Stimulated activated CD8-positive, alpha-beta memory T cell treated with anti-CD3 and anti-CD28 coated beads, Interleukin-12 subunit alpha, Interleukin-12 subunit beta, amount 100 ng/mL, for 4 hours (primary cell): Measurements from ENCODE around the gene ST6GALNAC2.
"Not testable (repeated sequence)": the region's sequence is repeated elsewhere in the genome, so short reads cannot be mapped to it uniquely, and the experiment has no call there.

Experiments
- DNase-seq: peaks from one replicate; pipeline ENCODE4 v3.0.0-alpha.2; 2020; ENCODE audit warnings: low read depth

Gene ST6GALNAC2

DNA sequence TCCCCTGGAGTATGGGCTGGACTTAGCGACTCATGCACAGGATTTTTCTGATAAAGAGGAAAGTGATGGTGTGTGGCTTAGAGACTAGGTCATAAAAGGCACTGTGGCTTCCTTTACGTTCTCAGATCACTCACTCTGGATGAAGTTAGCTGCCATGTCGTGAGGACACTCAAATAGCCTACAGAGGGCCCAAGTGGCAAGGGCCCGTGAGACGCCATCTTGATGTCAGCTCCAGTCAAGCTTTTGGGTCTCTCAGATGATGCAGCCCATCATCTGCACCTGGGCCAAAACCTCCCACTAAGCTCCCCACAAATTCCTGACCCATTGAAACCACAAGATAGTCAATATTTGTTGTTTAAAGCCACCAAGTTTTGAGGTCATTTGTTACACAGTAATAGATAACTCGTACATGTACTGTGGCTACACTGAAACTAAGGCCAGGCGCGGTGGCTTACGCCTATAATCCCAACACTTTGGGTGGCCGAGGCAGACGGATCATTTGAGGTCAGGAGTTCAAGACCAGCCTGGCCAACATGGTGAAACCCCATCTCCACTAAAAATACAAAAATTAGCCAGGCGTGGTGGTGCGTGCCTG lies 14.7 kb downstream of the ST6GALNAC2 start:
- no peak for DNase-seq

DNA sequence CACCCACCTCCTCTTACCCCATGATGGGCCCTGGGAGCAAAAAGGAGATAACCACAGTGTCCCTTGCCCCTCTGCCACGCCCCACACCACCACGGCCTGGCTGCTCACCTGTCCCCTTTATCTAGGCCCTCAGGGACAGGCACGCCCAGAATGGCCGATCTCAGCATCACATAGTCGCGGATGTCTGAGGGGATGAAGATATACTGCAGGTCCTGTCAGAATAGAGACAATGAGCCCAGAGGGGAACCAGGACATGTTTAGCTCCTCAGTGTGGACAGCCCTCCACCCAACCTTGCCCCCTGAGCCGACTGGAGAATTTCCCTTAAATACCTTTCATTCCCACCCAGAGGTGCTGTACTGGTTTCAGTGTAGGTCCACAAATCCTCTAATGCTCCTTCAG lies 15.2 kb downstream of the ST6GALNAC2 start:
- DNase-seq = no peak

DNA sequence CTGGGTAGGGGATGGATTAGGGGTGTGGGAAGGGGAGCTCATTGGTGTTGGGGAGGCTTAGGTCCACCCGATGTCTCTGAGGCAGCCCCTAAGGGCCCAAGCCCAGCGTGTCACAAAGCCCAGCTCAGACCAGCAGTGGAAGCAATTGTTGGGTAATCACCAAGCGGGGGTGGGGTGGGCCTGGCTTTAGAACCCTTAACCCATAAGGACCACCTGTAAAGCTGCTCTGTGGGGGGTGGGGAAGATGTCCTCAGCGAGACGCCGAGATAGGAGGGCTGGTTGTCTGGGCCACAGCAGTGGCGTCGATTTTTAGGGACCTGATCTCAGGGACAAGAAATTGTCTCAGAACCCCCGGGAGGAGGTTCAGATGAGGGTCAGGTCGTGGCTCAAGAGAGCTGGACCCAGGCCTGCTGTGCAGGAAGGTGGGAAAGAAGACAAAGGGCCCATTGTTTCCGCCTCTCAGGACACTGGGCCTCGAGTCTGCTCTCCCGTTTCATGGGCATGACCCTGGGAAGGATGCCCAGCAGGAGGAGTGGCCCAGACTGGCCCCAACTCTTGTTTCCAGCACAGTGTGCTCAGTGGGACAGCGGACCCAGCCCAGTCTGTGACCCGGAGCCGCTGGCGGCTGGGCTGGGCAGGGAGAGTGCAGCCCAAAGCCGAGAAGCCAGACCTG lies 15.9 kb downstream of the ST6GALNAC2 start:
- DNase-seq = no peak

DNA sequence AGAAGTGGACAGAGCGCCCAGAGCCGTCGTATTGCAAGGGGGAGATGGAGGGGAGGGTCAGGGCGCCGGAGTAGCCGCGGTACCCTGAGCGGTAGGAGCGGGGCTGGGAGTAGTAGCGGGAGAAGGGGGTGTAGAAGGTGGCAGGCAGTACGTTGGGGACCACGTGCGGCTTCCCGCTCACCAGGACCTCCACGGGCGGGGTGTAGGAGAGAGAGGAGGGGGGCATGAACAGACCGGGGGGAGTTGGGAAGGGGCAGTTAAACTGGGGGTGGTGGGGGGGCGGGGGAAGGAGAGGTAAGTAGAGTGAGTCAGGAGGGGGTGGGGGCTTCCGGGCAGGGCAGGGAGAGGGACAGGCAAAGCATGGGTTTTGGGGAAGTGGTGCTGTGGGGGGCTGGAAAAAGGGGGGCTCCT lies 16.8 kb downstream of the ST6GALNAC2 start:
- DNase-seq = no peak

DNA sequence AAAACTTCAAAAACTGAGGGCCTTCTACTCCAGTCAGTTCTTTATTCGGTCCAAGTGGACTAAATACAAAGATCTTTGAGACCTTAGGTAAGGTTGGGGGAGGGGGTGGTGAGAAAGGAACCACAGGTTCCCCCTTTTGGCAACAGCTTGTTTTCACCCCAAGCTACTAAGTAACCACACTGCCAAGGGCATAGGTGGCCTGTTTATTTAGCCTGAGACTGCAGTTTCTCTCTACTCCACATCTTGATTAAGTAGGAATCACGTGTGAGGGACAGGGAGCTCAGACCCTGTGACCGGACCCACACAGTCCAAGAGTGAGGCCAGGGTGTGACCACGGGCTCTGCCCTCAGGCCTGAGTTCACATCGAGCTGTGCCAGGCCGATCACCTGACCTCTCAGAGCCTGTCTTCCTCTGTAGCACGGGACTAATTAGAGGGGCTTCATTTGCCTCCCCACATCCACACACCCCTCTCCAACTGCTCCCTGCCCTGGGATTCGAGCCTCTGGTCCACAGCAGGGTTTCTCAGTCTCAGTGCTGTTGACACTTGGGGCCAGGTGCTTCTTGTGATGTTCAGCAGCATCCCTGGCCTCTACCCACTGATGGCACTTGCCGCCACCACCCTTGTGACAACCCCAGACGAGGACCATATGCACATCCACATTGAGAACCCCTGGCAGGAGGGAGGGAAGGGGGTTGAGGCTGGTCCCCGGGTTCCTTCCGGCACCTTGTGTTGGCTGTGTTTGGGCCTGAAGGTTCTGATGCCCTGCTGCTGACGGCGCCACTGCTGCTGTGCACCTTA lies 17.8 kb downstream of the ST6GALNAC2 start:
- DNase-seq = no peak

DNA sequence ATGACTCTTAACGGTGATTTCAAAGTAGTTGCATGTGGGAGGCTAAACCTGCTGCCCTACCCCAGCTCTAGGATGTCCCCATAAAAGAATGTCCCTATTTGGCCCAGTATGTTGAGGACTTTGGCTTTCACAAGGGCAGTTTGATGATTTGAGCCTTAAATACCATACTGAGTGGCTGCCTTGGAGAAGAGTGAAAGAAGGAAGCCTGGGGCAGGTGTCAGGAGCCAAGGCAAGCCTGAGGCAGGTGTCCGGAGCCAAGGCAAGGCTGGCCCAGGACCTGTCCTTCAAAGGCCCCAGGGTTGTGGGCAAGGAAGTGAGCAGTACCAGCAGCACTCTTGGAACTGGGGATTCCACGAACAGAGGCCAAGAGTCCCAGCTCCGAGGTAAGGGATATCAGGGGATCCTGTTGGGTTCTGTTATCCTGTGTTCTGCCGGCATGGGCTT lies 18.6 kb downstream of the ST6GALNAC2 start:
- no peak for DNase-seq

DNA sequence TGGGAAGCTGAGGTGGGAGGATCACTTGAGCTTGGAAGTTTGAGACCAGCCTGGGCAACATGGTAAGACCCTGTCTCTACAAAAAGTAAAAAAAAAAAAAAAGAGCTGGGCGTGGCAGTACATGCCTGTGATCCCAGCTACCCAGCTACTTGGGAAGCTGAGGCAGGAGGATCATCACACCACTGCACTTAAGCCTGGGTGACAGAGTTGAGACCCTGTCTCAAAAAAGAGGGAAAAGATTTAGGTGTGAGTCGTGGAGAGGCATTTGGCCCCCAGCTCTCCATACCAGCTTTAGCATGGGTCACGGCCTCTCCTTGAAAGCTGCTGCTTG lies 19.1 kb downstream of the ST6GALNAC2 start:
- DNase-seq = no peak

DNA sequence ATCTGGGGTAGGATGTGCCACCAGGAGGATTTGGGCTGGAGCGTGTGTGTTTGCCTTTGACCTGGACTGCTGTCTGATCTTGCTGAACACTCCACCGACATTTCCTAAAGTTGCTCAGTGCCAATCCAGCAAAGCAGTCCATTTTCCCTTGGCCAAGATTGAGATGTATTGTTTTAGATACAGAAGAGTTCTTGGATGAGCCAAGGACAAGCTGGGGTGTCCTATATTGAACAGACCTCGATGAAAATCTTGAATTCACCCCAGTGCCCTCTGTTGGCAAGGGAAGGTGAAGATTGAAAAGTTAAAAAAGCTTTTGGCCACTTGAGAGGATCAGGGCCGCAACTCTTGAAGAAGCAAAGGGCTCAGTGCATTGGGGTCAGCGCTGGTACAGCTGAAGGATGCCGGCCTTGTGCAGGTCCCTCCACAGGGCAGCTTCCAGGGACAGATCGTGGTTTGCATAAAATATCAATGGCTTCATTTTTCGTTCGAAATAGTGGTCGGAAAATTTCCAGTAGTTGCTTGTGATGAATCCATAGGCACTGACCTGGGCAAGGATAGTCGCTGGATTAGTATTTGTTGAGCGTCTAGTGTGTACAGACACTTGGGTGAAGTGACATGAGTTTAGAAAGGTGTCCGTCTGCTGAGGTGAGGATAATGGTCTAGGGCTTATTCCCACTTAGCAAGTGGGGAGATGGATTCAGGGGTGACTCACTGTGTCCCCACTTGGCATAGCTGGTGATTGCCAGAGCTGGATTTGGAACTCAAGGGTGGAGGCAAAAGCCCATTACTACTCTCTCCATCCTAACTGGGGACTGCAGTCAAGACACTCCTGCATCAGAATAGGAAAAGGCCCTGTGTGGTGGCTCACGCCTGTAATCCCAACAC lies 19.7 kb downstream of the ST6GALNAC2 start:
- DNase-seq = no peak

DNA sequence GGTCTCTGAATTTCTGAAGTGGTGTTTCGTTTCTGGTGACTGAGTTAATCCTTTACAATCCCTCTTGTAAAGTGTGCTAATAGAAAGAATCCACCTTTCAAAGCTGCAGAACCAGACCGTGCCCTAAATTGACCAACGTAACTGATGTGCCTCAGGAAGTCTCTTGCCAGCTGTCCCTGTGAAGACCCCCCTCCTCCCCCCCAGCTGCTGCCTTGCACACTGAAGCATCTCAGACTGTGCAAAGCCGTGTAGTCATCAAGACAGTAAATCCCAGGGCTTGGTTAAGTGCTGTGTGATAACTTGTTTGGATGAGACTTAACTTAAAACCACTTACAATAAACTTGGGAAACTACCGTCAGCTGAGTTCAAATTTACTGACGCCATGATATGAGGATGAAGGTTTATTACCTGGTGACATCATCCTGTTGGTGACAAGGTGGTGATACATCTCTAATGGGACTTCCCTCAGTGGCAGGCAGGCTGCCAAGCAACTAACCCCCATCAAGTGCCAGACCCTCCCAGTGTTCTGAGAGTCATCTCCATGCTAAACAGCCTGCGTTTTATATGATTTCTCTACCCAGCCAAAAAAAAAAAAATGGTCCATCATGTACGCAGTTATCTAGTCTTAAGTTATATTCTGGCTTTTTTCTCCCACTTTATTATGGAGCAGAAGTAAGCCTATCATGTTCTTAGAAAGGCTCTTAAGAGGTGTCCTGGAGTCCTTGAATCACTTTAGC lies 20.5 kb downstream of the ST6GALNAC2 start:
- DNase-seq = not testable (repeated sequence)

DNA sequence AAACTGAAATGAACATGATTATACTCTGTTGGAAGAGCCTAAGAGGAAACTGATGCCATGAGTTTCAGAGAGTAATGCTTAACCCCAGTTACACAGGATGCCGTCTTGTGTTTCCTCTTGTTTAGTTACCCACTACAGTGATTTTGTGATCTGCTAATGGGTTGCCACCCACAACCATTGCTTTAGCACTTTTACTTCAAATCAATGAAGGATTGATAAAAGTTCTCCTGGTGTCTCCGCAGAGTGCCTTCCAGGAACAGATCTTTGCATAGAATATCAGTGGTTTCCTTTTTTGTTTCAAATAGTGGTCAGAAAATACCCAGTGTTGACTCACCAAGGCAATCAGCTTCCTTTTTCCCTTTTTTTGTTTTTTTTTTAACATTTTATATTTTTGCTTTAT lies 22.3 kb downstream of the ST6GALNAC2 start:
- not testable (repeated sequence) for DNase-seq

DNA sequence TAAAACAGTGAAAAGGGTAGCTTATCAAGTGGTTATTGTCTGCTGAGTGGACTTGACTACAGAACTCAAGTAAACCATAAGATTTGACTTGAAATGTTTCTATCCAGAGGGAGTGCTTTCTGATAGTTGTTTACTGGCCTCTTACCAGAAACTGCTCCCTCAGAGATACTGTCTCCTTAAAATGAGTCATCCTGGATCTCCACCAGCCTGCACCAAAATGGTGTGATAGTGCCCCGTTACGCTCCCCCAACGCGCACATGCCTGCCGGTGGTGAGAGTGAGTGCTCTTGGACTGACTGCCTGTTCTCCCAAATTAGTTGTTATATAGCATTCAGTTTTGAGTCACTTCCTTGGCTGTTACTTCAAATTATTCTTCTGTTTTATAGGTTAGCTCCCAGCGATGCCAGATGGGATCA lies 22.9 kb downstream of the ST6GALNAC2 start:
- DNase-seq = no peak

DNA sequence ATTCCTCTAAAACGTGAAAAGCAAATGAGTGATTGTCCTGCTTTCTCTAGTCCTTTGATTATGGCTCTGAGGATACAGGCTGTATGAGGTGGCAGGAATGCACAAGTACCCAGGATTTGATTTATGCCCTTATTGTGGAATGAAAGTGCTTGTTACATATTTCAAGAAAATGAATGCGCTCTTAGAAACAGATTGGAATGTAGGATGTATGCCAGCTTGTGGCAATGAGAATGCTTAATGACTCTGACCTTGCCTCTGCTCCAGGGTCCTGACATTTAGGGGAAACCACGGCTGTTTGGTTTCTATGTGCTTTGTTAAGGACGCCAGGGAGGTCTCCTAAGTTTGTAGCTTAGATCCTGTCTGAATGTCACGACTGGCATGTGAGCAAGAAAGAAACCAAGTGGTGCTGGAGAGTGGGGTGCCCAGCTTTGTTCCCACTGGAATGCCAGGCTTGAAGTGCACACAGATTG lies 23.8 kb downstream of the ST6GALNAC2 start:
- no peak for DNase-seq

DNA sequence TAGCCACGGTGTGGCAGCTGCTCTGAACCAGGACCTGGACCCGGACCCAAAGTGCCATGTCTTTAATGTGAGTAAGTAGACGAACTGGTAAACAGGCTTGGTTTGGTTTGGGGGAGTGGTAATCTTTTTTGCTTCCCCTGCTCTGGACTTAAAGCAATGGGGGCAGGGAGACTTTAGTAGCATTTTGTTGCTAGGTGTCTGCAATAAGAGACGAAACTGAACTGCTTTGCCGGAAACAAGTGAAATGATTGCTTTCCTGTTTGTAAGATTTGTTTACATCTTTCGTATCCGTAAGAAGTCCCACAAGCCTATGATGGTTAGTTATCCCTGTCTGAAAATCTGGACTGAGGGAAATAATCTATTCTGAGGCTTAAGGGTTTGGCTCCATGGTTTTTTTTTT lies 24.3 kb downstream of the ST6GALNAC2 start:
- DNase-seq = no peak

DNA sequence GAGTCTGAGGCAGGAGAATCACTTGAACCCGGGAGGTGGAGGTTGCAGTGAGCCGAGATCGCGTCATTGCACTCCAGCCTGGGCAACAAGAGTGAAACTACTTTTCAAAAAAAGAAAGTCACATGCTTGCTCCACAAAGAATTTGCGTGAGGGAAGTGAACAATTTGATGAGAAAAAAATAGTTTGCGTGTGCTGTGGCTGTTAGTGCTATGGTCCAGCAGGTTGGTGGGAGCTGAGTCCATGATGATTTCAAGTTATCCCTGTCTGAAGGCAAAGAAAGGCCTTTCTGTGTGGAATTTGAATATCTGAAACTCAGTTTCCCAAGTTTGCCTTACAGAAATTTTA lies 24.8 kb downstream of the ST6GALNAC2 start:
- no peak for DNase-seq

DNA sequence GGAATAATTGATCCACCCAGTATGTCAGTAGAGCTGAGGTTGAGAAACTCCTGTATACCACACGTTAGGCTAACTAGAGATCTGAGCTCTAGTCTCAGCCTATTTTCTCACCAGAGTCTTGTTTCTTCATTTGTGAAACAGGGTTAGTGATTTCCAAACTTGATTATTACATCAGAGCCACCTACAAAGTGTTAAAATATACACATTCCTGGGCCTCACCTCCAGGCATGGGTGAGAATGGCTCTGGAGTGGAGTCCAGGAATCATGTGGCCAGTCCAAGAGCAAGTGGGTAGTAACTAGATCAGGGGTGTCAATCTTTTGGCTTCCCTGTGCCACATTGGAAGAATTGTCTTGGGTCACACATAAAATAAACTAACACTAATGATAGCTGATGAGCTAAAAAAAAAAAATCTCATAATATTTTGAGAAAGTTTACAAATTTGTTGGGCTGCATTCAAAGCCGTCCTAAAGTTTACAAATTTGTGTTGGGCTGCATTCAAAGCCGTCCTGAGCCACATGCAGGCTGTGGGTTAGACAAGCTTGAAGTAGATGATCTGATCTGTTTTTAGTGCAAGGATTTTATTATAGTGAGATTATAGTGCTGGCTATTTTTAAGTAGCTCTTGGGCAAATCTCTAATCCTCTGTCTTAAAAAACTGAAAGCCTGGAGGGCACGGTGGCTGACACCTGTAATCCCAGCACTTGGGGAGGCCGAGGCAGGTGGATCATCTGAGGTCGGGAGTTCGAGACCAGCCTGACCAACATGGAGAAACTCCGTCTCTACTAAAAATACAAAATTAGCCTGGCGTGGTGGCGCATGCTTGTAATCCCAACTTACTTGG lies 25.4 kb downstream of the ST6GALNAC2 start:
- no peak for DNase-seq

DNA sequence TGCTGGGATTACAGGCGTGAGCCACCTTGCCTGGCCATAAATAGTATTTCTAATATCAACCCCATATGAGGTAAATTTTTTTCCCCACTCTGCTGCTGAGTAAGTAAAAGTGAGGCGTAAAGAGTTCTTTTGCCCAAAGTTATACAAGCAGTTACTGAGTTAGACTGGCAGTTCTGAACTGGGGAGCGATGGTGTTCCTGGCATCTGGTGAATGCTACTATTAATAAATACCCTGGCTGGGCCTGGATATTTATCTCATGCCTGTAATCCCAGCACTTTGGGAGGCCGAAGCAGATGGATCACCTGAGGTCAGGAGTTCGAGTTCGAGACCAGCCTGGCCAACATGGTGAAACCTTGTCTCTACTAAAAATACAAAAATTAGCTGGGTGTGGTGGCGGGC lies 26.2 kb downstream of the ST6GALNAC2 start:
- DNase-seq = not testable (repeated sequence)

DNA sequence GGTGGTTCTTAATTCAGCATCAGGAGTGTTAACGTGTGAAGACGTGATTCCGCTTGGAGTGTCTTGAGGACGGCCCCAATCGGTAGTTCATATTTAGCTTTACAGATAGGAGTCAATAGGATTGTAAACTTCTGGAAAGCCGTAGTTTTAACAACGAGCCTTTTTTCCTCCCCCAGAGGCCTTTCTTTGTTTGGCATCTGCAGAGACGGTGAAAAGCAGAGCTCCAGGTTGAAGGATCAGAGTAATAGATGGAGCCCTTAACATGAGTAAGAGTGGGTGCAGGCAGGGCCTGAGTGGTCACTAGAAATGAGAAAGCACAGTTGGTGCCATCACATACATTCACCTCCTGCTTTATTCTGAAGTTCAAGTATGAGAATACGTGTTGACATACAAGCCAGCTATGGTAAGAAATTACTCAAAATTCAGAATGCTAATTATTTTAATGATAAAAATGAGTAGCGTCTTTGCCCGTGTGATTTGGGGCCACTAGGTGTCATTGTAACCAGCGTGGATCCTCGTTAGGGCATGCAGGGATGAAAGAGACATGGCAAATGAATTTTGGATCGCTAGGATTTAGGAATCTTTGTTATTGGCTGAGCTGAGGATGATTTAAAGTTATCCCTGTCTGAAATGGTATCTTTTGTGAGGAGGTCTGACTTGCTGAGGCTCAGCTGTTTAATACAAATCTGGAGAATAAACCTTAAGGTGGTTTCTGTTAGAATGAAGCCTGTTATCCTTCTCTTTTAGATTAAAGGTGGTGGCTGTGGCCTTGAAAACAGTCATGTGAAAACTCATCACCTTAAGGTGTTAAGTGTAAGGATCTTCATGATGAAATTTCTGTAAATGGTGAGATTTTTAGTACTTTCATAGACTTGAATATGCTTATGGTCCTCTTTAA lies 27.2 kb downstream of the ST6GALNAC2 start:
- DNase-seq = no peak

DNA sequence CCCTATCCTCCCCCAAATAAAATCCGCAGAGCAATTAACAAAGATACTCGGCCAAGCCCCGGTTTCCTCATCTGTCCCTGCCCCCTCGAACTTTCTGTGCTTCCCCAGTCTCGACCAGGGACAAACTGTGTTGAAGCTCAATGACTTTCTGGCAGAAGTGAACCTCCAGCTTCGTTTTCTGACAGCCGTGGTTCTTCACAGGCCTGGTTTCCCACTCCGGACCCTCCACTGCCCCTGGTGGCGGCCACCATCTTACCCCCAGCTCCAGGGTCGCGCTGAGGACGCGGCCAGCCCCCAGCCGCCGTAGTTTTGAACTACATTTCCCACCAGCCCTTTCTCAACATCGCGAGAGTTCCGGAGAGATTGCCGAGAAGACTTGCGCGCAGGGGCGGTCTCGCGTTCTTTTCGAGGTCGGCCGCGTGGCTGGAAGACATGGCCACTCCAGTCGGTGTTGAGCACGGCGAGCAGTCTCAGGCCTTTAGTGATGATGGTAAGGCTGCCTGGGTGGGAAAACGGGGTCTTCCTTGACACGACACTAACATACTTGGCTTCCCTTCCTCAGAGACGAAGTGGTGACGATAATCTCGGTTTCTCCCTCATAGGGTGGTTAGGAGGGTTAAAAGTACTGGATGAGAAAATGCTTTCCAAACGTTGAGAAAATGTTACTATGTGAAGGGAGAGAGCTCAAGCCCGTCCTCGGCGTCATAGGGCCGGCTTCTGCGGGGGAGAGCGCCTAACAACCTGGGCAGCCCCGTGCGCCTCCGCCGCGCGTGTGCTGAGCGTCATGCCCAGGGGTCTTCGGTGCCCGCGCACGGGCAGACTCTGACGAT lies 28.1 kb downstream of the ST6GALNAC2 start:
- DNase-seq = peak; percentile 84
